ENCODE results near the gene RIMBP3C. TPM values are rescaled to one million over a fixed set of nuclear protein-coding genes. Genes with fewer than 3 reads are reported as not detected.
"Not testable (repeated sequence)": the region's sequence is repeated elsewhere in the genome, so short reads cannot be mapped to it uniquely, and the experiment has no call there.

Gene RIMBP3C
- total RNA-seq, 2 donors from 2014 or later = 0.04 TPM; not detected in 1

DNA sequence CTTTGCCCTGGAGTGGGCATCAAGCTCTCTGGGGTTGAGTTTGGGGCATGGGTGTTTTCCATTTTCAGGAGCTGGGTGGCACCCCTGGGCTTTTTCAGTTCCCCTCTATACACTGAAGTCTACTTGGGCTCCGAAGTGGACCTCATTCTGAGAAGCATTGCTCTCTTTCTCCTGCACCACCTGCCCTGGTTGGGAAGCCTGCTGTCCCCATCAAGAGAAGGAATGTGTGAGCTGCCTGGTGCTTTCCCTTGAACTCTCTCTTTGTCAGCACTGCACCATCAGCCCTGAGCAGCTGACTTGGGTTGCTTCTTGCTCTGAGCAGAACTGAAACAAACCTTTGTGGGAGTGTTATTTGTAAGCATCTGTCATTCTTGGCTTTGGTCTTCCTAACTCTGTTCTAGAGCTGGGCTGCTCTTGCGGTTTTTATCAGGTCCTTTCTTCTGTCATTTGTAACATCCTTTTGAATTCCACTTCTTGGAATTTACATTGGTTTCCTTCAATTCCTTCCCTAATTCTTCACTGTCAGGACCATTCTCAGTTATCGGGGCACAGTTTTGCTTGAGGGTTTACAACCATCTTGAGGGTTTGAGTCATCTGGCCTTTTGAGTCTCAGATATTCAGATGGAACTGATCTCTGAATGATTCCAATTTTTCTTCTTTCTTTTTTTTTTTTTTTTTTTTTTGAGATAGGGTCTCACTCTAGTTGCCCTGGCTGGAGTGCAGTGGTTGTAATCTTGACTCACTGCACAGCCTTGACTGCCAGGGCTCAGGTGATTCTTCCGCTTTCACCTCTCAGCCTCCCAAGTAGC is 36.7 kb upstream of the RIMBP3C start:
- peaks cover 0 to 47% of the 10 kb centered on the region in 2 donors for H3K4me1 ChIP-seq
- no peaks in the 10 kb centered on the region for H3K27me3 ChIP-seq
- no peak overlapping the region for H3K27ac ChIP-seq
- TF ChIP-seq, protein P1, sequence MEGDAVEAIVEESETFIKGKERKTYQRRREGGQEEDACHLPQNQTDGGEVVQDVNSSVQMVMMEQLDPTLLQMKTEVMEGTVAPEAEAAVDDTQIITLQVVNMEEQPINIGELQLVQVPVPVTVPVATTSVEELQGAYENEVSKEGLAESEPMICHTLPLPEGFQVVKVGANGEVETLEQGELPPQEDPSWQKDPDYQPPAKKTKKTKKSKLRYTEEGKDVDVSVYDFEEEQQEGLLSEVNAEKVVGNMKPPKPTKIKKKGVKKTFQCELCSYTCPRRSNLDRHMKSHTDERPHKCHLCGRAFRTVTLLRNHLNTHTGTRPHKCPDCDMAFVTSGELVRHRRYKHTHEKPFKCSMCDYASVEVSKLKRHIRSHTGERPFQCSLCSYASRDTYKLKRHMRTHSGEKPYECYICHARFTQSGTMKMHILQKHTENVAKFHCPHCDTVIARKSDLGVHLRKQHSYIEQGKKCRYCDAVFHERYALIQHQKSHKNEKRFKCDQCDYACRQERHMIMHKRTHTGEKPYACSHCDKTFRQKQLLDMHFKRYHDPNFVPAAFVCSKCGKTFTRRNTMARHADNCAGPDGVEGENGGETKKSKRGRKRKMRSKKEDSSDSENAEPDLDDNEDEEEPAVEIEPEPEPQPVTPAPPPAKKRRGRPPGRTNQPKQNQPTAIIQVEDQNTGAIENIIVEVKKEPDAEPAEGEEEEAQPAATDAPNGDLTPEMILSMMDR (IDR thresholded peaks at IDR 0.05) = no peak
- peaks cover 3% of the 10 kb centered on the region for H3K36me3 ChIP-seq
- H3K9me3 ChIP-seq = no peaks in the 10 kb centered on the region
- no peak overlapping the region for H3K4me3 ChIP-seq
- DNase-seq (ENCODE audit: low spot score) = no peak

DNA sequence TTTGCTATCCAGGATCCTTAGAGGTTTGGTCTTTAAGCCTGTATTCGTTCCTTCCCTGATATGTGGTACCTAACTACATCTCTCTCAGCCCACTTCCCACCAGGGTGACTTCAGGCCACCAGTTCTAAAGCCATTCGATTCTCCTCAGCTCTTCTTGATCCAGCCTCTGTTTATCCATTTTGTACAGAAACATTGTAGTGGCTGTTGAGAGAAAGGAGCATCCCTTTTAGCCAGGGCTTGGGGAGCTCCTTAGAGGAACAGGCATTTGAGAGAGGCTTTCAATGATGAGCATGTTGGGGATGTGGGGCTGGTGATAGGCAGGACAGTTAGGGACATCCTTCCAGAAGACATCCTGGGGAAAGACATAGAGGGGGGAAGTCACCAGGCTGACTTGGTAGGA is 34.1 kb upstream of the RIMBP3C start:
- TF ChIP-seq, protein P1 (IDR thresholded peaks at IDR 0.05) = no peak
- Histone ChIP-seq H3K27ac (no peak overlapping the region), H3K9me3 (no peaks in the 10 kb centered on the region), H3K4me3 (no peak overlapping the region), H3K27me3 (no peaks in the 10 kb centered on the region), H3K4me1 (peaks cover 0 to 21% of the 10 kb centered on the region in 2 donors), H3K36me3 (no peaks in the 10 kb centered on the region)
- DNase-seq (ENCODE audit: low spot score) = no peak

DNA sequence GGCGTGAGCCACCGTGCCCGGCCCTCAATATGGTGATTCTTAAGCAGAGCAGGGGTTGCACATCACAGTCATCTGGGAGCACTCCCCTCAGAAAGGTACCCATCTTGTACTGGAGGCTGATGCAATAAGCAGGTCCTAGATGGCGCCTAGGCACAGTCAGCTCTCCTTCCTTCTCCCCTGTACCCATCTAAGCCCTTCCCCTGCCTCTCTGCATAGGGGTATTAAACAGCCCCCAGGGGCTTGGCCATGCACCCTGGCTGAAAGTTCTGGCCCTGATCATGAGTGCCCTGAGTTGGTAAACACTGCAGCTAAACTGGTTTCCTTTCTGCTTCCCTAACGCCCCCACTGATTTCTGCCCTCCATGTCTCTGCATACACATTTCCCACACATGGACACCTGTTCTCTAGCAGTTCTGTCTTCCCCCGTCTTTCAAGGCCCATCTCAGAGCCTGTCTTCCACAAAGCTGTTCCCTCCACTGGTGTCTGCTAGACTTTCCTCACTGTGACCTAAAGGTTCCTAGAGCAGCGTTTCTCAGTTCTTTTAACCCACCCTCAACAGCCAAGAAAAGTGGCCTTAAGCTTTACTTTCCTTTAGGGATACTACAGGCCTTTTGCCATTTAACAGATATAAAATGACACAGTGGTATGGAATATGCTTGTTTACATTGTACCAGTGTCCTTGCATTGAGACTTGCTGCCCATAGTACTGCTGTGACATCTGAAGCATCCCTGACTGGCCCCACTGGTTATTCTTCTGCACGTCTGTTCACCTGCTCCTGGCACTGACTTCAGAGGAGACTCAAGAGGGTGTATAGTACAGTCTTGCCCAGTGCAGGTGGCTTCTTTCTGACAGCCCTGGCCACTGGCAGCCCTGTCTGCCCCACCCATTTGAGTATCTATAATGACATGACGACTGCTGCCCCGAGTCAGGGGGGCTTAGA is 31.8 kb upstream of the RIMBP3C start:
- peaks cover 0 to 18% of the 10 kb centered on the region in 2 donors for H3K4me1 ChIP-seq
- no peak overlapping the region for H3K27ac ChIP-seq
- no peaks in the 10 kb centered on the region for H3K27me3 ChIP-seq
- TF ChIP-seq, protein P1 (IDR thresholded peaks at IDR 0.05) = no peak
- H3K9me3 ChIP-seq = no peaks in the 10 kb centered on the region
- H3K36me3 ChIP-seq = no peaks in the 10 kb centered on the region
- H3K4me3 ChIP-seq = no peak overlapping the region
- DNase-seq (ENCODE audit: low spot score) = no peak

DNA sequence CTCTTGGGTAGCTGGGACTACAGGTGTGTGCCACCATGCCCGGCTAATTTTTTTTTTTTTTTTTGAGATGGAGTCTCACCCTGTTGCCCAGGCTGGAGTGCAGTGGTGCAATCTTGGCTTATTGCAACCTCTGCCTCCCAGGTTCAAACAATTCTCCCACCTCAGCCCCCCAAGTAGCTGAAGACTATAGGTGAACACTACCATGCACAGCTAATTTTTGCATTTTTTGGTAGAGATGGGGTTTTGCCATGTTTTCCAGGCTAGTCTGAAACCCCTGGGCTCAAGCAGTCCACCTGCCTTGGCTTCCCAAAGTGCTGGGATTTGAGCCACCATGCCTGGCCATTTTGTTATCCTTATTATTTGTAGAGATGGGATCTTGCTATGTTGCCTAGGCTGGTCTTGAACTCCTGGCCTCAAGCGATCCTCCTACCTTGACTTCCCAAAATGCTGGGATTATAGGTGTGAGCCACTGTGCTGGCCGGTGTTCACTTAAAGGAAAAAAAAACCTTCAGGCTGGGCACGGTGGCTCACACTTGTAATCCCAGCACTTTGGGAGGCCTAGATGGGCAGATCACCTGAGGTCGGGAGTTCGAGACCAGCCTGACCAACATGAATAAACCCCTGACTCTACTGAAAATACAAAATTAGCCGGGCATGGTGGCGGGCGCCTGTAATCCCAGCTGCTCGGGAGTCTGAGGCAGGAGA is 29.9 kb upstream of the RIMBP3C start:
- not testable (repeated sequence) for H3K27ac ChIP-seq; H3K4me3 ChIP-seq; H3K27me3 ChIP-seq; DNase-seq (ENCODE audit: low spot score); H3K9me3 ChIP-seq; H3K36me3 ChIP-seq
- peaks cover 0 to 19% of the 10 kb centered on the region in 2 donors for H3K4me1 ChIP-seq

DNA sequence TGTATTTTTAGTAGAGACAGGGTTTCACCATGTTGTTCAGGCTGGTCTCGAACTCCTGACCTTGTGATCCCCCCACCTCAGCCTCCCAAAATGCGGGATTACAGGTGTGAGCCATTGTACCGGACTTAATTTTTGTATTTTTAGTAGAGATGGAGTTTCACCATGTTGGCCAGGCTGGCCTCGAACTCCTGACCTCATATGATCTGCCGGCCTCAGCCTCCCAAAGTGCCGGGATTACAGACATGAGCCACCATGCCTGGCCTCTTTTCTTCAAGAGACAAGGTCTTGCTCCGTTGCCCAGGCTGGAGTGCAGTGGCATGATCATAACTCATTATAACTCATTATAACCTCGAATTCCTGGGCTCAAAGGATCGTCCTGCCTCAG is 29.4 kb upstream of the RIMBP3C start:
- peaks cover 0 to 19% of the 10 kb centered on the region in 2 donors for H3K4me1 ChIP-seq
- DNase-seq (ENCODE audit: low spot score); H3K27ac ChIP-seq; H3K9me3 ChIP-seq; H3K4me3 ChIP-seq; H3K27me3 ChIP-seq; H3K36me3 ChIP-seq: not testable (repeated sequence)

DNA sequence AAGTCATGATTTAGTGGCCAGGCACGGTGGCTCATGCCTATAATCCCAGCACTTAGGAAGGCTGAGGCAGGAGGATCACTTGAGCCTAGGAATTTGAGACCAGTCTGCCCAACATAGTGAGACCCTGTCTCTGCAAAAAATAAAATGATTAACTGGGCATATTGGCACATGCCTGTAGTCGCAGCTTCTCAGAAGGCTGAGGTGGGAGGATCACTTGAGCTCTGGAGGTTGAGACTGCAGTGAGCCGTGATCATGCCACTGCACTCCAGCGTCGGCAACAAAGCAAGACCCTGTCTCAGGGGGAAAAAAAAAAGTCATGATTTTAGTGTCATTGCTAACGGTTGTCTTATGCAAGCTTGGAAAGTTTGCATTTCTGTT is 28.2 kb upstream of the RIMBP3C start:
- Histone ChIP-seq H3K4me1 (peaks cover 0 to 24% of the 10 kb centered on the region in 2 donors), H3K36me3 (no peaks in the 10 kb centered on the region), H3K4me3 (no peak overlapping the region), H3K27me3 (no peaks in the 10 kb centered on the region), H3K9me3 (no peaks in the 10 kb centered on the region), H3K27ac (no peak overlapping the region)
- TF ChIP-seq, protein P1 (IDR thresholded peaks at IDR 0.05) = no peak
- DNase-seq (ENCODE audit: low spot score) = no peak
